Stimulated activated CD8-positive, alpha-beta memory T cell treated with anti-CD3 and anti-CD28 coated beads, Interleukin-4, amount 100 ng/mL, for 24 hours (primary cell): ENCODE measurements around the gene ADCY1.

Experiments
- DNase-seq: peaks from one replicate; pipeline ENCODE4 v3.0.0-alpha.2; 2020; ENCODE audit warnings: low read depth

The ADCY1 gene

DNA sequence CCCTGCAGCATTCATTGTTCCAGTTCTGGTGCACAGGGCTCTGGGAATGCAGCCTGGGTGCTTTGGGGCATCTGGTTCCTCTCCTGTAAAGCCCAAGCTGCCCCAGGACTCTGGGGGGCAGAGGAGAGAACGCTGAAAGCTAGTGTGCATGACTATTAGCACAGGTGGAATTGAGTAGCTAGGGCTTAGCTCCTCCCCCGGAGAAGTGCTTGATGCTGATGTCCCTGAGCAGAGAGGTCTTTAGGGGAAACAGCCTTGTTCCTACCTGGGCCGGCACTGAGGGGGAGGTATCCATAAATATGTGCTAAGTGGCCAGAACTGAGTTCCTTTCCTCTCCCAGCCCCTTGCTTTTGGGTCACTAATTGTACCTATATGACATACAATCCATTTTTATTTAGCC lies 3.9 kb downstream of the ADCY1 start:
- DNase-seq, result no peak

DNA sequence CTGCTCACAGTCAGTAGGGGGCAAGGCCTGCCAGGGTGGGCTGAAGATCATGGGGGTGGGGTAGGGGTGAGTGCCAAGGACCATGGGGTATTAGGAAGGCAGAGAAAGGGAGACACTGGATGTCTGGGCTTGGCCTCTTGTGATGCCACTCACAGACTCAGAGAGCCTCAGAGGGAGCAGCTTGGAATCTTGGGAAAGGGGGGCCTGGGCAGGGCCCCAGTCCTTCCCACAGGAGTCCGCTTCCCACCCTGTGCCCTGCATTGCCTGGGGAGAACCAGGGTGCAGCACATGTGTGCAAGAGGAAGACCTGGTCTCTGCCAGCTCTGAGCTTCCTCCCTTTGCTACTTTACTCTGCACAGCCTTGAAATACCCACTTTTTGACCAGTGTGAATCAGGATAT lies 4.3 kb downstream of the ADCY1 start:
- no peak for DNase-seq

GRCh38 chr7:45579391-45579801 lies 5.2 kb downstream of the ADCY1 start:
- DNase-seq, result no peak

- DNase-seq, result no peak
These were observed 6.1 kb downstream of the ADCY1 start for GRCh38 chr7:45580053-45580872.

DNA sequence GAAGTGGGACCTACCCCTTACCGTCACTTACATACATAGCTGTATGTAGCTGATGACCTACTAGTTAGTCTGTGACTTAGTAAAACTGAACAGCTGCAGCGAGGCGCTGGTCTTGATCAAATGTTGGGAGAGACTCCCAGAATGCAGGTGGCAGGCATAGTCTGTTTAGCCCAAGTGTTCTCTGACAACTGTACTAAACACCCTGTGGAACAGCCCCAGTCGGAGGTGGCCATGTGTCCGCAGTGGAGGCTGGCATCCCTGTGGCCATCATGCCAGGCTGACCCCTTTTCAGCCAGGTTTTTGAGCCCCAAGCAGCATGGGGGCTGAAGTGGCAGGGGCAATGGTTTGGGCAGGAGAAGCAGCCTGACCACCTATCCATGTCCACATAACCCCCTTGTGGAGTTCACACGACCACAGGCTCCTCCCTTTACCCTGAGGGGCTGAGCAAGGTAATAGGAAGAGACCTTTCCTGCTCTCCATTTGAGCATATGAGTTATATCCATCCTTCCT lies 7.2 kb downstream of the ADCY1 start:
- no peak for DNase-seq

GRCh38 chr7:45582136-45582749 lies 8.1 kb downstream of the ADCY1 start:
- DNase-seq, result no peak

DNA sequence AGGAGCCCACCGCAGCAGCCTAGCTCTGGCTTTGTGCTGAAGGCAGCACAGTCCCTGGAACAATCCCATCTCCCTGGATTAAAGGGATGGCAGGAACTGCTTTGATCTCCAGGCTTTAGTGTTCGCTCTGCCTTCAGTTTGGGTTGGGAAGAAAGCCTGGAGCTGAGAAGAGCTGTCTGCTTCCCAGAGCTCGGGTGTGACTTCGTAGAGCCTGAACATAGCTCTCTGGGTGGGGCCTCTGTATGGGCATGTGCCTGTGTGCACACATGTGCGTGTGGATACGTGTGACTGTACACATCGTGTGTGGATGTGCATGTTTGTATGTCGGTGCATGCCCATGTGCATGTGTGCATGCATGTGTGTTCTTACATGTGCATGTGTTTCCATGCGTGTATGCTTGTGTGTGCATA lies 8.7 kb downstream of the ADCY1 start:
- DNase-seq, result no peak

- no peak for DNase-seq
These were observed 9.1 kb downstream of the ADCY1 start for GRCh38 chr7:45583296-45583695.

- no peak for DNase-seq
These were observed 10.4 kb downstream of the ADCY1 start for GRCh38 chr7:45584261-45585210.

GRCh38 chr7:45585628-45586027 lies 11.5 kb downstream of the ADCY1 start:
- no peak for DNase-seq

- no peak for DNase-seq
These were observed 12.7 kb downstream of the ADCY1 start for GRCh38 chr7:45586542-45587520.

DNA sequence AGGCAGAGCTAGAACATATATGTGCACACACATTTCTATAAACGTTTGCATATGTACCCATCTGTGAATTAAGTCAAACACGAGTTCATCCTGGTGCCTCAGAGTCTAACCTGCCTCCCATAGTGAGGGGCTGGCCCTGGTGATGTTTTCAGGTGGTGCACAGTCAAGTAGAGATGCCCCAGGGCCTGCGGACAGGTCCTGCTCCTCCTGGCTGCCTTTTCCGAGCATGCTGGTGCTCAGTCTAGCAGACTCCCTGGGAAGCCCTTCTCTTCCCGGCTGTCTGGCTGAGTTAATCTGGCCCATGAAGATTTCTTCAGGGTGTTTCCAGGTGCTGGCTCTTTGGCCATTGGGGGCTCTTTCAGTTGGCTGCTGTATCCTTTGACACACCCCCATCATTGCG lies 14.3 kb downstream of the ADCY1 start:
- DNase-seq, result no peak

GRCh38 chr7:45589061-45589460 lies 14.9 kb downstream of the ADCY1 start:
- no peak for DNase-seq

DNA sequence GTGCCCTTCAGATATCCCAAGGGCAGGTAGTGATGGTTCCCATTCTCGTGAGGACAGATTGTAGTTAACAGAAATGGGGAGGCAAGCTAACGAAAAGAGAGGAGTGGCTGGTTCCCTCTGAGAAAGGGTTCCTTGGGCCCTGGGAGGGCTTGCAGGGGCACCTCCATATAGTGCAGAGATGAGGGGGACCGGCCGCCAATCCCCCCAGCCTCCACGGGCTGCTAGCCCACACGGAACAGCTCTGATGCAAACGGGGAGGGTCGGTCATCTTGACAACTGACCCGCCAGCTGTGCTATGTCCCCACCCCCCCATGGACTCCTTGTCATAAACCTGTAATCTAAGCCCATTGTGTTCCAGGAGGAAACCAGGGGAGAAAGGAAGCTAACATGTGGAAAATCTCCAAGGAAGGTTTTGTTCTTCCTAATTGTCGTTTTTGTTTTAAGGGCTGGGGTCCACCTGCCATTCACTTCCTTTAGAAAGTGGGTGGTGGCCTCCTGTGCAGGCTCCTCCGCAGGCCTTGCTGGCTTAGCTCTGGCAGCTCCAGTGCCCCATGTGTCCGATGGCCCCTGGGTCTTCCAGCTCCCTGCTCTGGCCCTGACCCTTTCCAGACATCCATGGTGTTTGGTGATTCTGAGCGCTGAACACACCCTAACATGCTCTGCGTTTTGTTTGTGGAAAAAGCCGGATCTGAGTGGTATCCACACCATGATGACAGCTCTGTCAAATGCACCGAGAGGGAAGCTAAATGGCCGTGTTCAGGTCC lies 15.9 kb downstream of the ADCY1 start:
- DNase-seq, result no peak

DNA sequence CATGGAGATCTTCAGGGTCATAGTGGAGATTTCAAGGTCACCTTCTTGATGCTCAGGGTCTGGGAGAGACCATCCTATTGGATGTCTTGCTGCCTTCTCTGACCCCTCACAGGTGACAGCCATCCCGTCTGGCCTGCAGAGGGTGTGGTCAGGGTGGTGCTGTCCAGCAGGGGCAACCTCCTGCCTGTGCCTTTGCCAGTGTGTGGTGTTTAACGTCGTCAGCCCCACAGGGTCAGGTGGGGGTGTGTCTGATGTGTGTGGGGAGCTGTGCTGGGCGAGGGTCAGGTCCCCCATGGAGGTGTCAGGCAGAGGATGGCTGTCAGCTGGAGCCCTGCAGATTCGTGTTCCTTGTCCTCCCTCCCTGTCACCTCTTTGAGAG lies 16.5 kb downstream of the ADCY1 start:
- DNase-seq, result no peak

DNA sequence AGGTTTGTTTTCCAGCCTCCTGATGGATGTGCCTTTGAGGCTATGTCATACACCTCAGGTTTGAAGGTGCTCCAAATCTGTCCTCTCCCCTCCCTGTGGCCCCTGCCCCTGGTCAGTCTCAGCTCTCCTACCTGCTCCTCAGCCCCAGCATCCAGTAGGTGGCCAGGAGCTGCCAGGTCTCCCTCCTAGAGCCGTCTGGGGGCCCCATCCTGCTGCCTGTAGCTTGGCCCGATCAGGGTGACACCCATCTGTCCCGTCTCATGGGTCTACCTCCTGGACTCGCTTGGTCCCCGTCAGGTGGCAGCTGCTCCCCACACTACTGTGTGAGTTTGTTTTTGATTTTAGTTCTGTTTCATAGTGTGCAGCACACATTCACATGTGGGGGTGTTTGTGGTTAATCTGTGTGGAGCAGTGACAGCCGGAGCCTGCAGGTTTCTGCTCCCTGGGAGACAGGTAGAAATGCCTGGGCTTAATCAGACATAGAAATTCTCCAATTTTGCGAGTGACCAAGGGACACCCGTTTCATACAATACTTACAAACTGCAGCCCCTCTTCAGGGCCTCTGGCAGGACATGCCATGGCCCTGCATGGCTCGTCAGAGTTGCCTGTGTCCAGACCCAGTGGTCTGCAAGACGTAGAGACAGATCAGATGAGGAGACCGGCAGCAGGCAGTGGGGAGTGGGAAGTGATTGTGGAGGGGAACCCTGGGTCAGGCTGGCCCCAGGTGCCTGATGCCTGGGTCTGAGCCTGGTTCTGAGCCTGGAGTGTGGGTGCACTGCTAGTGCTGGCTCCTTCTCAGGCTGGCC lies 17.1 kb downstream of the ADCY1 start:
- DNase-seq, result no peak

GRCh38 chr7:45592230-45592991 lies 18.2 kb downstream of the ADCY1 start:
- DNase-seq, result no peak

GRCh38 chr7:45593121-45593541 lies 19.0 kb downstream of the ADCY1 start:
- no peak for DNase-seq

DNA sequence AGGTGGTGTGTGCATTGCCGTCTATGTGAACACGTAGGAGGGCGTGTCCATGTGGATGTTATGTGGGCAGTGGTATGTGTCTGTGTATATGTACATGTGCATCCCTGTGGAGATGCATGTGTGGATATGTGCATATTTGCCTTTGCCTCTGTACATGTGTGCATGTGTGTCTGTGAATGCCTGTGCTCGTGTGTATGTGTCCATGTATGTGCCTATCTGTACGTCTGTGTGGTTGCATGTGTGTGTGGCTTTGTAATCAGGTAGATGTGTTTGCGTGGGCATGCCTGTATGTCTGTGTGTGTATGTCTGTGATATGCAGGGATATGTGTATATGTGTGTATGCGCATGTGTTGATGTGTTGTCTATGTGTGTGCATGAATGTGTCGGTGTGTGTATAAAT lies 19.7 kb downstream of the ADCY1 start:
- DNase-seq, result no peak
